Glutamatergic neuron (in vitro differentiated cells): ENCODE results near the gene MLF2. TPM values are rescaled to one million over a fixed set of nuclear protein-coding genes. Genes with fewer than 3 reads are reported as not detected.

Experiments used
- DNase-seq: peaks from one replicate; pipeline ENCODE4 v3.0.0; 2022
- H3K27ac Mint-ChIP-seq: one replicate; pipeline ENCODE4 v1.8.0; 2020; ENCODE audit warnings: mild to moderate bottlenecking, mixed read lengths, inconsistent platforms; ENCODE audit not compliant: unreplicated experiment
- H3K27me3 Mint-ChIP-seq: one replicate; pipeline ENCODE4 v1.8.0; 2020; ENCODE audit warnings: mild to moderate bottlenecking, moderate library complexity, mixed read lengths, inconsistent platforms; ENCODE audit not compliant: unreplicated experiment
- H3K36me3 Mint-ChIP-seq: one replicate; pipeline ENCODE4 v1.8.0; 2020; ENCODE audit warnings: mild to moderate bottlenecking, mixed read lengths, inconsistent platforms; ENCODE audit not compliant: unreplicated experiment
- H3K4me1 Mint-ChIP-seq: one replicate; pipeline ENCODE4 v1.8.0; 2020; ENCODE audit warnings: mild to moderate bottlenecking, low read depth, mixed read lengths, inconsistent platforms; ENCODE audit not compliant: unreplicated experiment
- H3K4me3 Mint-ChIP-seq: one replicate; pipeline ENCODE4 v1.8.0; 2020; ENCODE audit warnings: mild to moderate bottlenecking, mixed read lengths, inconsistent platforms; ENCODE audit not compliant: unreplicated experiment
- H3K9me3 Mint-ChIP-seq: one replicate; pipeline ENCODE4 v1.8.0; 2020; ENCODE audit warnings: mild to moderate bottlenecking, moderate library complexity, mixed read lengths, inconsistent platforms; ENCODE audit not compliant: unreplicated experiment
- CTCF ChIP-seq: fragments of 200-600 bp; sonication (generic); IDR thresholded peaks from one replicate; pipeline ENCODE4 v1.5.0; 2021; ENCODE audit not compliant: partially characterized antibody, unreplicated experiment
- total RNA-seq: library from RNA; stranded (reverse); fragmentation: NEBNext Ultra II Directional; extraction: Animal tissue kit (Norgen Biotek cat#: 25700); gene quantifications from one replicate; pipeline ENCODE4 v1.2.1, GENCODE V29; 2021; ENCODE audit not compliant: unreplicated experiment

MLF2 gene
- total RNA-seq, 1 donor from 2014 or later: 228 TPM

DNA sequence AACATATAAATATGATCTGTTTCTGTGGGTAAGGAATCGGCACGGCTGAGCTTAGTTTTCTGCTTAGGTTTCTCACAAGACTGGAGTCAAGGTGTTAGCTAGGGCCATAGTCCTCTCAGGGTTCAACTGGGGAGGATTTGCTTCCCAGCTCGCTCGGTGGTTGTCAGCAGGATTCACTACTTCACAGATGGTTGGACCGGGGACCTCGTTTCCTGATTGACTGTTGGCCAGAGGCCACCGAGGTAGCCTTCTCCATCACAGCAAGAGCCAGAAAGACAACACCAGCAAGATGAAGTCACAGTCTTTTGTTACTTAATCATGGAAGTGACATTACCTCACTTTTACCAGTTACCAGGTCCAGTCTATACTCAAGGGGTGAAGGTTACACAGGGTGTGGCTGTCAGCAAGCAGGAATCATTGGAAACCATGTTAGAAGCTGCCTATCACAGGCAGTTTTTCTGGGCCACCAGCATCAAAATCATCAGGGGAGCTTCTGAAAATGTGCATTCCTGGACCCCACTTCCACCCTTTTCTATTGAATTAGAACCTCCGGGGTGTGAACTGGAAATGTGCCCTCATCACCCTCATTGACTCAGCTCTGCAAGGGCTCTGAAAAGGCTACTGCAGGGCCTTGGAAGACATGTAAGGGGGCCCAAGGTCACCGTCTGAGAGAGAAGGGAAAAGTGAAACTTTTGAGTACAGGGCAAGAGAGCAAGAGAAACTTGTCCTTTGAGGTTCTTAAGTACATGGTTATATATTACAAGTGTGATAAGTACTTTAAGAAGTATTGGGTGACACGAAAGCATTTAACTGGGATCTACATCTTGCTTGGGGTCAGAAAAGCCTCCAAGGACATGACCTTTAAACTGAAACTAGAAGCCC is 18.2 kb downstream of the MLF2 start:
- DNase-seq: no peak
- Mint-ChIP-seq H3K27me3 (no peaks in the 10 kb centered on the region), H3K9me3 (peaks cover 3% of the 10 kb centered on the region), H3K36me3 (no peaks in the 10 kb centered on the region), H3K4me3 (no peak overlapping the region), H3K27ac (no peak overlapping the region), H3K4me1 (peaks cover 11% of the 10 kb centered on the region)
- TF ChIP-seq CTCF: no peak

DNA sequence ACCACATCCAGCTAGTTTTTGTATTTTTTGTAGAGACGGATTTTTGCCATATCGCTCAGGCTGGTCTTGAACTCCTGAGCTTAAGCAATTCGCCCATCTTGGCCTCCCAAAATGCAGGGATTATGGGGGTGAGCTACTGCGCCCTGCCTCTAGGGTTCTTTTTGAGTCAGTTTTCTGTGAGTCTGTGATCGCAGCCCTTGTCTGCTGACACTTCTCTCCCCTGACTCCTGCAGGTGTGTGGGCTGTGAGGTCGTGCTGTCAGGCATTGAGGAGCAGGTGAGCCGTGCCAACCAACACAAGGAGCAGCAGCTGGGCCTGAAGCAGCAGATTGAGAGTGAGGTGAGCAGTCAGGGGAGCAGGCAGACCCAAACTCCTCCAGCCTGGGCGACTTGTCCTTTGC is 22.8 kb downstream of the MLF2 start:
- no peak for DNase-seq
- peak overlapping the region; percentile 42 for H3K4me3 Mint-ChIP-seq
- H3K9me3 Mint-ChIP-seq: peaks cover 5% of the 10 kb centered on the region
- peak overlapping the region; percentile 56 for H3K27ac Mint-ChIP-seq
- H3K4me1 Mint-ChIP-seq: peaks cover 7% of the 10 kb centered on the region
- no peak for TF ChIP-seq CTCF
- H3K27me3 Mint-ChIP-seq: no peaks in the 10 kb centered on the region
- no peaks in the 10 kb centered on the region for H3K36me3 Mint-ChIP-seq

GRCh38 chr12:6729186-6729585 is 23.8 kb downstream of the MLF2 start:
- no peak for TF ChIP-seq CTCF
- Mint-ChIP-seq H3K9me3 (peaks cover 6% of the 10 kb centered on the region), H3K4me1 (peaks cover 7% of the 10 kb centered on the region), H3K27me3 (no peaks in the 10 kb centered on the region), H3K27ac (no peak overlapping the region), H3K4me3 (no peak overlapping the region), H3K36me3 (no peaks in the 10 kb centered on the region)
- no peak for DNase-seq

GRCh38 chr12:6725350-6725749 is 27.6 kb downstream of the MLF2 start:
- Mint-ChIP-seq H3K27me3 (peaks cover 5% of the 10 kb centered on the region), H3K9me3 (peaks cover 10% of the 10 kb centered on the region), H3K27ac (no peak overlapping the region), H3K4me3 (peak overlapping the region; percentile 76), H3K36me3 (no peaks in the 10 kb centered on the region), H3K4me1 (peaks cover 6% of the 10 kb centered on the region)
- no peak for TF ChIP-seq CTCF
- DNase-seq: no peak

GRCh38 chr12:6724409-6724797 is 28.5 kb downstream of the MLF2 start:
- Mint-ChIP-seq H3K9me3 (peaks cover 10% of the 10 kb centered on the region), H3K36me3 (no peaks in the 10 kb centered on the region), H3K4me1 (peaks cover 3% of the 10 kb centered on the region), H3K4me3 (peak overlapping the region; percentile 96), H3K27me3 (peaks cover 5% of the 10 kb centered on the region), H3K27ac (peak overlapping the region; percentile 94)
- TF ChIP-seq CTCF: no peak
- peak; percentile 32 for DNase-seq
